HG03095 (cell line): Measurements from ENCODE around the gene USP24.

Source experiments
- ATAC-seq: cut with Tn5 transposase; IDR thresholded peaks from one replicate; pipeline ENCODE4 v1.9.1; 2021; ENCODE audit warnings: moderate library complexity; ENCODE audit not compliant: unreplicated experiment

Gene USP24, protein sequence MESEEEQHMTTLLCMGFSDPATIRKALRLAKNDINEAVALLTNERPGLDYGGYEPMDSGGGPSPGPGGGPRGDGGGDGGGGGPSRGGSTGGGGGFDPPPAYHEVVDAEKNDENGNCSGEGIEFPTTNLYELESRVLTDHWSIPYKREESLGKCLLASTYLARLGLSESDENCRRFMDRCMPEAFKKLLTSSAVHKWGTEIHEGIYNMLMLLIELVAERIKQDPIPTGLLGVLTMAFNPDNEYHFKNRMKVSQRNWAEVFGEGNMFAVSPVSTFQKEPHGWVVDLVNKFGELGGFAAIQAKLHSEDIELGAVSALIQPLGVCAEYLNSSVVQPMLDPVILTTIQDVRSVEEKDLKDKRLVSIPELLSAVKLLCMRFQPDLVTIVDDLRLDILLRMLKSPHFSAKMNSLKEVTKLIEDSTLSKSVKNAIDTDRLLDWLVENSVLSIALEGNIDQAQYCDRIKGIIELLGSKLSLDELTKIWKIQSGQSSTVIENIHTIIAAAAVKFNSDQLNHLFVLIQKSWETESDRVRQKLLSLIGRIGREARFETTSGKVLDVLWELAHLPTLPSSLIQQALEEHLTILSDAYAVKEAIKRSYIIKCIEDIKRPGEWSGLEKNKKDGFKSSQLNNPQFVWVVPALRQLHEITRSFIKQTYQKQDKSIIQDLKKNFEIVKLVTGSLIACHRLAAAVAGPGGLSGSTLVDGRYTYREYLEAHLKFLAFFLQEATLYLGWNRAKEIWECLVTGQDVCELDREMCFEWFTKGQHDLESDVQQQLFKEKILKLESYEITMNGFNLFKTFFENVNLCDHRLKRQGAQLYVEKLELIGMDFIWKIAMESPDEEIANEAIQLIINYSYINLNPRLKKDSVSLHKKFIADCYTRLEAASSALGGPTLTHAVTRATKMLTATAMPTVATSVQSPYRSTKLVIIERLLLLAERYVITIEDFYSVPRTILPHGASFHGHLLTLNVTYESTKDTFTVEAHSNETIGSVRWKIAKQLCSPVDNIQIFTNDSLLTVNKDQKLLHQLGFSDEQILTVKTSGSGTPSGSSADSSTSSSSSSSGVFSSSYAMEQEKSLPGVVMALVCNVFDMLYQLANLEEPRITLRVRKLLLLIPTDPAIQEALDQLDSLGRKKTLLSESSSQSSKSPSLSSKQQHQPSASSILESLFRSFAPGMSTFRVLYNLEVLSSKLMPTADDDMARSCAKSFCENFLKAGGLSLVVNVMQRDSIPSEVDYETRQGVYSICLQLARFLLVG (N-terminal part only)

DNA sequence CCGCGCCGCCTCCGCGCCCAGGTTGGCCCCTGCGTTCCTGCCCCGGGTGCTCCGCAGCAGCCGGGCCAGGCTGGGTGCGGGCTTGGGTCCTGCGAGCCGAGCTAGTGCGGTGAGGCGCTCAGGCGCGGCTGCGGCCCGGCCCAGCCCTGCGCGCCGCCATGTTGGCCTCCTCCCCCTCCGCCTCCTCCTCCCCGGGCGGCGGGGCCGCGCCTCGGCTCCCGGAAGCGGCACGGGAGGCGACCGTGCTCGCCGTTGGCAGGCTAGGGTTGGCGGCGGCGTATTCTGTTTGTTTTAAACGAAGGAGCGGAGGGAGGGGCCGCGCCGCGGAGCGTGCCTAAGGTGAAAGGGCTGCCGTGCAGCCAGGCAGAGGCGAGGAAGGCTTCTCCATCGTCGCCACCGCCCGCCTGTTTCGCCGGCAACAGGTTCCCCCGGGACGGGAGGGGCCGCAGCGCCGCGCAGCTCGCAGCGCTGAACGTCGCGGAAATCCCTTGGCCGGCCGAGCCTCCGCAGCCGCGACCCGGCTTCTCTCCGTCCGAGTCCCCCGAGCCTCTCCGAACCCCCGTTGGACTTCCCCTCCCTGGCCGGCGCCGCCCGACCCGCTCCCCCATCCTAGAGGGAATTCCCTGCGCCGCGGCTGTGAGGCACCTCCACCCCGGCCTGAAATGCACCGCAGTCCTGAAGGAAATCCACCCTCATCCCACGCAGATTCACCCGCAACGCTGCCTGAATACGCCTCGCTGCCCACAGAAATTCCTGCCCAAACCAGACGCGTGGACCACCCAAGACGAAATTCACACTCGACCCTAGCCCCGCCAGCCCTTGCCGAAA, at the start of gene USP24:
TSS of gene USP24 (minus strand) at position 171 of the 828 bp plus-strand sequence. CDS start 251 bp downstream, outside the sequence.
- peak; percentile 67 for ATAC-seq

DNA sequence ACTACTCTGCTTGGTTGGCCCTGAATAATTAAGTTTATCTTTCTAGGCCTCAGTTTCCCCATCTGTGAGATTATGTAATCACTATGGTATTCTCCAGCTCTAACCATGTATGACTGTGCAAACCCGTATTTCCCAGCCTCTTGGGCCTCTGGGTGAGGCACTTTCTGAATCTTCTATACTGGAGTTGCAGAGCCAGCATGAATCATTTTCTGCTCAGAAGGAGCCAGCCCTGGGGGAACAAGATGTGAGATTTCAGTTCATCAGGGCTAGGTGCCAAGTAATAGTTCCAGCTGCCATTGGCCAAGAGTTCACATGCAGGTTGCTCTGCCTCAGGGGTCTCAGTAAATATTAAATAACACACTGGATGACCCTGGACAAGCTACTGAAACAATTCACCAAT, 47.7 kb upstream of the USP24 start:
- no peak for ATAC-seq

DNA sequence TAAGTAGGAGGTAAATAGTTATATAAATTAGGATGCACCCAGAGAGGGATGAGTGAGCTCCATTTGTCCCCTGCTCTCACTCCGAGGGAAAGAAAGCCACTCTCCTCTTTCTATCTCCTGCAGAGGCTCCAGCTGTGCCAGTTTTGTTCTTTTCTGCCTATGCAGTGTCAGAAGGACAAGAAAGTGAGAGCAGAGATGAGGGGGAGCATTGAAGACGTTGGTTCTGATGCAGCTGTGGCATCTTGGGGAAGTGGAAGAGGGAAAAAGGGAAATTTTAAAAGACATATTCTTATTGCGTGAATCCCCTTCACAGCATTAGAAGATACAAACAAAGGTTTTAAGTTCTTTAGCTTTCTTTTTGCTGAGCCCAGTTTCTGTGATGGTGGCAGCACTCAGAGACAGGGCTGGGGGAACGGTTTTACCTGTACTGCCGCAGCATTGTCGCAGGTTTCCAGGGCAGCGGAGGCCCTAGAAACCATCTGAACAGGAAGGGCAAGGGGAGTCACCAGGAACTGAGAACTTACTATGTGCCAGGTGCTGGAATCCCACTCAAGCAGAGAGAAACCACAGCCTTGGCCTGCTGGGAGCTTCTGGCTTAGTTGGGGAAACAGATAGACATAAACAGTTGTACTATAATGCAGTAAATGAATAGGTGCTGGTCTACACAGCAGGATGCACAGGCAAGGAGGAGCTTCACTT, 44.9 kb upstream of the USP24 start:
- peak; percentile 35 for ATAC-seq

DNA sequence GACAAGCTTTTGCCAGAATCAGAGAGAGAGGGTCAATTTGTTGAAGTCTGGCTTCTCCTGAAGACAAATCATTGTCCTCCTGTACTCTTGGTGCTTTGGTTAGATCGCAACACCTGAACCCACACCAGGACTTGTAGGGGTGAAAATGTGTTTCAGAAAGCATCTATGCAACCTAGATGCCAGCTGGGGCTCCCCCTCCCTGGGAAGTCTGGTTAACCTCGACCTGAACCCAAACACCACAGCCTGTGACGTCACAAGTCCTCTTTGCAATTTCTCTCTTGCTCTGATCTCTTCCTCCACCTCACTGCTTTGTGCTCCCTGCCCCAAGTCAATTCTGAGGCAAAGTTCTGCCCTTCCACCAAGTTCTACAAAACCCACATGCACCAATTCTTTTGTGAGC, 42.8 kb upstream of the USP24 start:
- peak; percentile 49 for ATAC-seq

DNA sequence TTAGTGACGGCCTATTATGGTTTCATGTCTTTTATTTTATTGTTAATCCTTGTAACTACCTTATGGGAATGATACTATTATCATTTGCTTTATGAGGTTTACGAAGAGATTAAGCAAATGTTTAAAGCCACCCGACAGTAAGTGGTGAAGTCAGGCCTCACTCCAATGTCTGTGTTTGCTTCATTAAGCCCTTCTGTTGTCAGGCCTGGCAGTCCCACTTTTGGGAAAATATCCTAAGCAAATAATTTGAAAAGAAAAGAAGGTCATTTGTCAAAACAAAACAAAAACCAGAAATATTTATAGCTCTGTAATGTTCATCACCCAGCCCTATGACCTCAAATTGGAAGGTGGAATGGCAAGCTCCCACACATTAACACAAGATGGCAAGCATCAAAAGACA, 40.7 kb upstream of the USP24 start:
- ATAC-seq, result no peak

DNA sequence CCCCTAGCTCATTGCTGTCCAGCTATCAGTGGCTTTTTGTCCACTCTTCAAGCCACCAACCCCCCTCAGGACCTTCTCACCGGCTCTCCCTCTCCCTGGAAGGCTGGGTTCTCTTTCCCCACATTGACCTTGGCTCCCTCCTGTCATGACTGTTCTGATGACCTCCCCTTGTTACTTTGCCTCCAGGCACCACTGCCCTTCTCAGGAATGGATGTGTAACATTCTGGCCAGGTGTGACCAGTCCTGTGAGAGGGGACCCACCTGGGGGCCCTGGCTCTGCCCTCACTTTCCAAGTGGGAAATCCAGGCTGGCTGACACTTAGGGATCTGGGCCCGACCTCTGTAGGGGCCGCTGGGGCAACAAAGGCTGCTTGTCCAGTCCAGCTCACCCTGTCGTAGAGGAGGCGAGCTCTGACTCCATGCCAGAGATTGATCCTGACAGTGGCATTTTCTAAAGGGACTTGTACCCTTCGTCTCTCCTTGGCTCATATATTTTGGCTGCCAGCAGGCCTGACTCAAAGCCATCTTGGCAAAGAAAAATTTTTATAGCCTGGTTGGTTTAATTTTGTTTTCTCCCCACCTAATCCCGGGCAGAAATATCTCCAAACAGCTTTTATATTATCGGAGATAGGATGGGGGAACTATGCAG, 37.9 kb upstream of the USP24 start:
- ATAC-seq, result no peak

DNA sequence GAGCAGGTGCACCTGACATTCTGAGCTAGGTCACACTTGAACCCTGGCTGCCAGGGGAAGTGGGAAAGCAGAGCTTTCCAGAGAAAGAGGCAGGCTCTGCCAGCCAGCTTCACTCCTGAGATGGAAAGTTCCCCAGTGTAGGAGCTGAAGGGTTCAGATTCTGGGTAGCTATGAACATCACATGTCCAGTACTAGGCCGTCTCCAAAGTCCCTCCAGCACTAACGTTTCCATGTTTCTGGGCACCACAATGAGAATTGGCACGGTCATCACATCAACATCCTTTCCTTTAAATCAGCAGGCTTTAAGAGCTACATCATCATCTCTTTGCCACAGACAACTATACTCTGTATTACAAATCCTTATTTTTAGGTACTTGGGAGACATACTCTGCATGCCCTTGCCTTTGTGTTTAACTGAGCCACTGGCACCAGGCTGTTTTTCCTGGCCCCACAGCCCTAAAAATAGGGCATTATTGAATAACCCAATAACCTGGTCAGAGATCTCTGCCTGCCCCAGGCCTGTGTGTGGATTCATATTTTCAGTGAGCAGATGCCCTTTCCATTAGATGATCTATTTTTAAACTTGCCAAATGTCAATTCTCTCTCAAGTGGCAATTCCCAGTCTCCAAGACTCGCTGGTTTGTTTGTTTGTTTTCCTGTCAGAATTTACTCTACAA, 35.4 kb upstream of the USP24 start:
- no peak for ATAC-seq

DNA sequence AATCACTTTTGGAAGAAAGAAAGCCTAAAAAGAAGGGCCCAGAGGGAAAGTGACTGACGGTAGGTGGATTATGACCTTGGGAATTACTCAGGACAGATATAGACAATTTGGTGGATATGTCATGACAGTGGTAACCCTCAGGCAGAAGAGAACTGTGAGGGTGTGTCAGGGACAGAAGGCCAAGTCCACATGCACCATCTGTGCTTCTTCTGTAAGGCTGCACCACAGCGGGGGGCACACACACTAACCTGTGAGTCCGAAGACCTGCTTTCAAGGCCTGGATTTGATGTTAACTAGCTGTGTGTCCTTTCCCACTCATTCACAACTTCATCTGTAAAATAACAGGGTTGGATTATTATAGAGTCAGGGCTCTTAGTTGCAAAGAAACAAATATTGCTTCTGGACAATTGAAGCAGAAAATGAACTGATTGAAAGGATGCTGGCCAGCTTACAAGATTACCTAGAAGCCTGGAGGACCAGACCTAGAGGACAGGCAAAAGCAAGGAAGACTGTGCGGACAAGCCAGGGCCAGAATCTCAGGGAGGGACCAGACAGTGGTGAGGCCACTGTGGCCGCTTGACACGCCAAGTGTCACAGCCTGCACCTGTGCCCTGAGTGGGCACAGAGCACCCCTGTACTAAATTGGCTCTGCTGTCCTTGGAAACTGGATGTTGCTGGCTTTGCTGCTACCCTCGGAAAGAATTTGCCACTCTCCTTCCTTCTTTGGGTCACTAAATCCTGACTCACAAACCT, 34.7 kb upstream of the USP24 start:
- no peak for ATAC-seq

DNA sequence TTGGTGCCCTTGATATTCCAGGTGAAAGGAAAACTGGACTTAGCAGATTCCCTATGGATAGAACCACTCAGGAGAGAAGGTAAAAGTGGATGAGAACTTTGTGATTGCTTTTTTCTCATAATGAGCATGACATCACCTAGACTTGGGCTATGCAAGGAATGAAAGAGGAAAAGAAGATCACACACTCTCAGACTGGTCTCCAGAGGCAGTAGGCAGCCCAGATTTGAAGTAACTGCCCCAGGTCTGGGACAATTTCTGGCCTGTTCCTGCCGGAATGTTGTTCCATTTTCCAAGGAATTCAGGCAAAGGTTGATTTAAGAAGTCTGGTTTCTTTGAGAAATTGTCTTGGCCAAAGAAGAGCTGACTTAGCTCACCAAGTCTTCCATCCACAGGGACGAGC, 31.7 kb upstream of the USP24 start:
- ATAC-seq, result no peak

DNA sequence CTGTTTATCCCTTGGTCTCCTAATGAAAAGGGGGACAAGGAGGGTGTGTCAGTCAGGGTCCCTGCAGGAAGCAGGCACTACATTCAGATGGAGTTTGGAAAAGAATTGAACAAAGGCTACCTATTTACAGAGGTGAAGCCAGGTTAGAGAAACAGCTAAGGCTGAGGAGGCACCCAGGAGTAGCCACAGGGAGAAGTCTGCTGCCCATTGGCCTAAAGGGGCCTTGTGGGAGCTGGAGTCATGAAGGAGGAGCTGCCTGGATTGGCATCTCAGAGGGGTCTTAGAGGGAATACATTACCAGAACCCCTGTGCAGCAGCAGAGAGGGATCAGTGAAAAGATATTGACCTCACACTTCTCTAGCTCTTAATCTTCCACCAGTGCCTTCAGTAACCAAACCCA, 31.2 kb upstream of the USP24 start:
- ATAC-seq, result no peak

DNA sequence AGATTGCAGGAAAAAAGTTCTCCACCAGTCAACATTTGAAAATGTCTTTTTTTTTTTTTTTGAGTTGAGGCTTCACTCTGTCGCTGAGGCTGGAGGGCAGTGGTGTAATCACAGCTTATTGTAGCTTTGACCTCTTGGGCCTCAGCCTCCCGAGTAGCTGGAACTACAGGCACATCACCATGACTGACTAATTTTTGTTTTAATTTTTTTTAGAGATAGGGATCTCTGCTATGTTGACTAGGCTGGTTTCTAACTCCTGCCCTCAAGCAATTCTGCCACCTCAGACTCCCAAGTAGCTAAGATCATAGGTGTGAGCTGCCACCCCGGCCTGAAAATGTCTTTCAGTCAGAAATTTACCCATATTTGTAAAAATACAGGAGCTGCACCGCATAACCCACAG, 30.6 kb upstream of the USP24 start:
- no peak for ATAC-seq

DNA sequence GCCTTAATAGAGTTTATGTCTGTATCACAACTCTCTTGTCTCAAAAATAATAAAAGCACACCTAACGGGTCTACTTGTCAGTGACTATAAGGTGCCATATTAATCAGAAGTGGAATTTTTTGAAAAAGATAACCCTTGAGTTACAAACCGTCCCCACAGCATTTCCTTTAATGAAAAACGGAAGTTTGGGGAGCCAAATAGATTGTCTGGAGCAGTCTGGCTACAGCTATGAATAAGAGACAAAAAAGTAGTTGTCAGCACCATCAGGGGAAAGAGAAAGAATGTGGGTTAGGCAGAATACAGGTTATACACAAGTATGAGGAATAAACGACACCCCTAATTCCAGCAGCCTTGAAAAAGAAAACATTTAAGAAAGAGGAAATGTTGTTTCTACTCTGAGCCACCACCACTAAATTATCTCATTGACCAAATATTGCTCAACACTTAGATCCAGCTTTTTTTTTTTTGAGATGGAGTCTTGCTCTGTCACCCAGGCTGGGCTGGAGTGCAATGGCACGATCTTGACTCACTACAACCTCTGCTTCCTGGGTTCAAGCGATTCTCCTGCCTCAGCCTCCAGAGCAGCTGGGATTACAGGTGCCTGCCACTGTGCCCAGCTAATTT, 29.4 kb upstream of the USP24 start:
- ATAC-seq, result no peak

DNA sequence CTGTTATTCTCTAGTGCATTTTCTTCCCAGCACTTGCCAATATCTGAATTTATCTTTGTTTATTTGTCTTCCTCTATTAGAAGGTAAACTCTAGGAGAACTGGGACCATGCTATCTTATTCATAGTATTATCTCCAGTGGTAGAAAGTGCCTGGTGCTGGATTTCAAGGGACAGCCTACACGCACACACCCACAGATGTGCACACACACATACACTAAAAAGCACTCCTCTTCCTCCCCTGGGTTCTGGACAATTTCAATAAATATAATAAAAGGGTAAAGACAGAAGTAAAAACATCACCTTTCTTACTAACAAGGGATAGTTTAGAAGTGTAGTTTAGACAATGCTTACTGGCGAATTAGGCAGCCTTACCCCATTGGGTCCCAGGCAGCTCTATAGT, 28.5 kb upstream of the USP24 start:
- no peak for ATAC-seq

DNA sequence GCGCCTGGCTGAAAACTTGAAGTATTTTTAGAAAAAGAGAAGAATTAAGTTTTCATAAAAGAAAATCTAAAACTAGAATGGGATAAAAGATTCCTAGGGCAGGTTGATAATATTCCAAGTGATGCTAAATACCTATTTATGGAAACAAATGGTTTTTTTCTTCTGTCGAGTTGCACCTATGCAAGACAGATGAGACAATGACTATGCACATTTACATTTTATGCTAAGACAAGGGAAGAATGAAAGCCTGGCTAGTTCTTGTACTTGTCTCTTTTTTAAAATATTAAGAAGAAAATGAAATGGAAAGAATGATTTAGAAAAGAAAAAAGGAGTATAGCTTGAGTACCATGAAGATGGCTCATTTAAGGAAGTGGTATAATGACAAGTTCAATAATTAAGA, 24.4 kb upstream of the USP24 start:
- no peak for ATAC-seq

DNA sequence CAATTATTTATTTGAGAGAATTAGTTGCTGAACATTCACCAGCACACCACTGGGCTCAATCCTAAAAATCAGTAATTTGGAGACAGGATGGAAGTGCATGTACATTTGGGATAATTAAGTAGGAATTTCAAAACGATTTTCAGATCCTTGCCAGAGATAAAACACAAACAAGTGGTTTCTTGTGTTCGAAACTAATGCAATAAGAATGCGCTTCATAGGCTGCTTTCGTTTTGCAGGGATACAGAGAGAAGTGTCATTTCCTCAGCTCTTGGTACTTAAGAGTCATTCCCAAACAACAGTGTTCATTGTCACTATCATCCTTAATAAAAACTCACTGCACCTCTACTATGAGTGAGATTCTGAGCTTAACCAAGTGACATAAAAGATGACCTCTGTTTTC, 20.6 kb upstream of the USP24 start:
- no peak for ATAC-seq

DNA sequence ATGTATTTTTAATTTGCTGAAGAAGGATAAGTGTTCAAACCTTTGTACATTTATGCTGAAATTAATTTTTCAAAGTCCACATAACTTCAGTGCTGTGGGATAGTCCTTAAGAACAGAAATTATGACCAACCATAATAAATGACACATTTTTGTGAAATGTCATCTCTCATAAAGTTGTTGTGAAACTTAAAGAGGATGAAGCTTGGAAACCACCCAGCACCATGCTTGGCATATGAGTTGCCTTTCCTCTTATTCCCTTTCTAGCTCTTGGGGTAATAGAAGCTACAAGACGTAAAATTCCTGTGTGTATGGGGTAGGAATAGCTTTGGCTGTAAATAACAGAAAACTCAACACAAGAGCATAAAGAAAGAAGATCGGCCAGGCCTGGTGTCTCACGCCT, 18.9 kb upstream of the USP24 start:
- no peak for ATAC-seq

DNA sequence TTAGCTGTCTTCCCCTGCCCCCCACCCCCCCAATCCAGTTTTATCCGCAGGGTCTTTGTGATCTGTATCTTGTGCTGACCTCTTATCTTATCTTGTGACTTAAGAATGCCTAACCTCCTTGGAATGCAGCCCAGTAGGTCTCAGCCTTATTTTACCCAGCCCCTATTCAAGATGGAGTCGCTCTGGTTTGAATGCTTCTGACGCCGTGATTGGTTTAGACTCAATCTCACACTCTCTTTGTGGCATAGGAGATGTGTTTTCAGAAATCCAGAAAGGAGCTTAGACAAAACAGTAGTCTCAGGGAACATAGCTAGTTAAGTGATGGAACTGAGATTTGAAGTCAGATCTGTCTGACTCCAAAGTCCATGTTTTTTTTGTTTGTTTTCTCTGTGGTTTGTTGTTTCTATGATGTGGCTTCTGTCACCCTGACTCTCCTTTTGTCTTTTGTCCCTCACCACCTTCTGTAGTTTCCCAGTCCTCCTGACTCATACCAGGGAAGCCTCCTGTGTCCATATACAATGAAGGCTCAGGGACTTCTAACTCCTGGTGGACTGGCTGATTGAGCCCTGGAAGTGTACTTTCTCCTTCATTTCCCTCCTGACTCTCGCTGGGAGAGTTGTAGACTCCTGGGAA, 18.1 kb upstream of the USP24 start:
- ATAC-seq, result no peak
